ENCODE data around the gene GRK5. TPM values are rescaled to one million over a fixed set of nuclear protein-coding genes. Genes with fewer than 3 reads are reported as not detected.

The GRK5 gene
- total RNA-seq, 1 experiment from 2014 or later: 0.82 TPM

DNA sequence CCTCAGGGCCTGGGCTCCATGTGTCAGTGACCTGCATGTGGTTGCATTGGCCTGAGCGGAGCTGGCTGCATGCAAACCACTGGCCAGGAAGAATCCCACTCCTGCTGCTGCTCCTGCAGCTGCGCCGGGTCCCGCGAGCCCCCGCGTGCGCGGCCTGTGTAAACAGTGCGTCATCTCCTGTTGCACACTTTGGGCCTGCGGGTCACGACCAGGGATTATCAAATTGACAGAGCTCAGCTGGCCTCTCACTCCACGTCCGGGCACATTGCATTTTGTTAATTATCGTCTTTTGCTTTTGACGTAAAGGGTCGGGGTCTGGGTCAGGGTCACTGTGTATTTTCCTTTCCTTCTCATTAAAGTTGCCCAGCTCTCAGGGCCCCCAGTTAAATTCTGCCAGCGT lies 202.5 kb downstream of the GRK5 start:
- CTCF ChIA-PET: interaction anchor here (0.7 to 1.3 kb wide), 4 partner anchors 9 to 218 kb away, joined by 3 to 4 read pairs (median 3); no protein-coding TSS in a partner anchor
- POLR2A ChIA-PET: no interaction called here
- Mint-ChIP-seq H3K4me1 (ENCODE audit: insufficient read depth, unreplicated experiment) (no peaks in the 10 kb centered on the region), H3K4me3 (ENCODE audit: unreplicated experiment) (no peak overlapping the region), H3K27me3 (ENCODE audit: insufficient read depth, unreplicated experiment) (no peaks in the 10 kb centered on the region), H3K9me3 (ENCODE audit: unreplicated experiment) (no peaks in the 10 kb centered on the region), H3K27ac (ENCODE audit: low read depth, unreplicated experiment) (no peak overlapping the region), H3K36me3 (ENCODE audit: insufficient read depth, unreplicated experiment) (no peaks in the 10 kb centered on the region)
- no peak for TF ChIP-seq CTCF (IDR thresholded peaks at IDR 0.05; ENCODE audit: unreplicated experiment)
- DNase-seq (ENCODE audit: unreplicated experiment): no peak
- BruUV-seq (replicated peaks): no TSS peak
- intact Hi-C loops (cut with micrococcal nuclease): no loop called here

DNA sequence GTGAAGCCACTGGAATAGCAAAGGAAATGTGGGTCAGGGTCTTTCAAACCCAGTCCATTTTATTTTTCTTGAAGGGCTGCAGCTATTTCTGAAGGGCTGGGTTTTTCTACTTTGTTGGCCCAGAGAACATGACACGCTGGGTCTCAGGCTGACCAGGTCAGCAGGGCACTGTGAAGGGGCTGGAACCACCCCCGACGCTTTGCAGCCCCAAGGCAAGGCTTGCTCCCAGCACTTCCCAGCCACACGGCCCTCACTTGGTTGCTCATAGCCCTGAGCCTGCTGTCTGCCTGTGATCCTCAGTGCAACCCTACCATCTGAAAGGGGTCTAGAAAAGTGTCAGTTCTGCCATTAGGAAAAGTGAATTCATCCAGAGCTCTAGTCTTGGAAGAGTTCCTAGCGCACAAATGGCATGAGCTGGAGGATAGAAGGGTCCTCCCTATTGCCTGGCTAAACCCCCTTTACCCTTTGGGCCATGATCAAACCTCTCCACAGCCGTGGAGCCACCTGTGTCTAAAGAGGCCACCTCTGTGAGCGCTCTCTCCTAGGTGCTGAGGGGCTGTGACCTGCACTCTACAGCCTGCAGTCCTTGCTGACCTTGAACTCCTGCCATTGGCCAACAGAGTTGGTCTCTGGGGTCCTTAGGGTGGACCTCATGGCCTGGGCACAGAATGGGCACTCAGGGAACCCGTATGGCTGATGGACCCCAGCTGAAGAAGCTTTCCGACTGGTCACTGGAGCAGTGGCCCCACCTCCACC lies 203.2 kb downstream of the GRK5 start:
- Mint-ChIP-seq H3K27me3 (ENCODE audit: insufficient read depth, unreplicated experiment) (no peaks in the 10 kb centered on the region), H3K36me3 (ENCODE audit: insufficient read depth, unreplicated experiment) (no peaks in the 10 kb centered on the region), H3K9me3 (ENCODE audit: unreplicated experiment) (no peaks in the 10 kb centered on the region), H3K4me1 (ENCODE audit: insufficient read depth, unreplicated experiment) (no peaks in the 10 kb centered on the region), H3K27ac (ENCODE audit: low read depth, unreplicated experiment) (no peak overlapping the region), H3K4me3 (ENCODE audit: unreplicated experiment) (no peak overlapping the region)
- no peak for DNase-seq (ENCODE audit: unreplicated experiment)
- no TSS peak for BruUV-seq (replicated peaks)
- POLR2A ChIA-PET: no interaction called here
- CTCF ChIA-PET: interaction anchor here (0.7 to 1.4 kb wide), 5 partner anchors 9 to 218 kb away, joined by 3 to 6 read pairs (median 3); partner anchors contain the start of gene GRK5
- intact Hi-C loops (cut with micrococcal nuclease): no loop called here
- TF ChIP-seq CTCF (IDR thresholded peaks at IDR 0.05; ENCODE audit: unreplicated experiment): no peak

DNA sequence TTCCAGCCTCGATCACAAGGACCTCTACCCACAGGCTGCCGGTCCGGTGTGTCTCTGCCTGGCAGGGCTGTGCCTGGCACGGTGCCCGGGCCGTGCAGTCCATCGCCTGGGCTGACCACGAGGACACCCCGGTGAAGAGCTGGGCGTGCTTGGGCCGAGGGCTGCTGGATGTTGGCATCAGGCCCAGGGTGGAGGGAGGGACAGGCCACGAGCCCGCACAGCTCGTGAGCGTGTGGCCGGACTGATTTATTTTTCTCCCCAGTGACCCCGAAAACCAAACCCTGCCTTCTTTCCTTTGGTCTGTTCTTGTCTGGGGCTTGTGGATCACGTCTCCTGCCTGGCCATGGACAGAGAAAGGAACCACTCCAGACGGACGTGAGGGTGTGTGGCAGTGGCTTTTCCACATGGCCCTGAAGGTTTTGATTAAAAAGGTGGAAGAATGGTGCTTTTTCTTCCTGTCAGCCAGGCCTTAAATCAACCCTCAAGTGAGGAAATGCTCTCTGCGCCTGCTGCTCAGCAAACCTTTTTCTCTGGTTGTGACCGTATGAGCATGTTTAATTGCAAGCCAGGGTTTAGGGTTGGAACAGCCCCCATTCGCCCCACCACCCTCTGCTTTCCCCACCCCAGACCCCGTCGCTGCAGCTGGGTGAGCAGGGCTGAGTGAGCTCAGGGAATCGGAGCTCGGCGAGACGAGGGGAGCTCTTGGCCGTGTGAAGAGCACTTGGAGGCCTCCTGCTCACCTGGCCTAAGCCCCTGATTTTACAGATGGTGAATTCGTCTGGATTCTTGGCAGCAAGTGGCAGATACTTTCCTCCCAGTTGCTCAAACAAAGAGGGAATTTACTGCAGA lies 205.1 kb downstream of the GRK5 start:
- H3K36me3 Mint-ChIP-seq (ENCODE audit: insufficient read depth, unreplicated experiment): peaks cover 8% of the 10 kb centered on the region
- DNase-seq (ENCODE audit: unreplicated experiment): no peak
- H3K27me3 Mint-ChIP-seq (ENCODE audit: insufficient read depth, unreplicated experiment): no peaks in the 10 kb centered on the region
- ChIA-PET POLR2A (no interaction called here), CTCF (interaction anchor here (8.6 kb wide), 1 partner anchor 211 kb away, joined by 116 read pairs; no protein-coding TSS in a partner anchor)
- no peak overlapping the region for H3K4me3 Mint-ChIP-seq (ENCODE audit: unreplicated experiment)
- intact Hi-C loops (cut with micrococcal nuclease): no loop called here
- H3K4me1 Mint-ChIP-seq (ENCODE audit: insufficient read depth, unreplicated experiment): no peaks in the 10 kb centered on the region
- no peaks in the 10 kb centered on the region for H3K9me3 Mint-ChIP-seq (ENCODE audit: unreplicated experiment)
- no TSS peak for BruUV-seq (replicated peaks)
- no peak for TF ChIP-seq CTCF (IDR thresholded peaks at IDR 0.05; ENCODE audit: unreplicated experiment)
- no peak overlapping the region for H3K27ac Mint-ChIP-seq (ENCODE audit: low read depth, unreplicated experiment)

GRCh38 chr10:119413093-119413453 lies 205.7 kb downstream of the GRK5 start:
- H3K27ac Mint-ChIP-seq (ENCODE audit: low read depth, unreplicated experiment): no peak overlapping the region
- no TSS peak for BruUV-seq (replicated peaks)
- ChIA-PET POLR2A (no interaction called here), CTCF (interaction anchor here (0.7 to 8.6 kb wide), 2 partner anchors 20 to 211 kb away, joined by 3 to 116 read pairs; no protein-coding TSS in a partner anchor)
- peaks cover 8% of the 10 kb centered on the region for H3K36me3 Mint-ChIP-seq (ENCODE audit: insufficient read depth, unreplicated experiment)
- no peak for TF ChIP-seq CTCF (IDR thresholded peaks at IDR 0.05; ENCODE audit: unreplicated experiment)
- no peaks in the 10 kb centered on the region for H3K4me1 Mint-ChIP-seq (ENCODE audit: insufficient read depth, unreplicated experiment)
- intact Hi-C loops (cut with micrococcal nuclease): no loop called here
- no peak overlapping the region for H3K4me3 Mint-ChIP-seq (ENCODE audit: unreplicated experiment)
- H3K9me3 Mint-ChIP-seq (ENCODE audit: unreplicated experiment): no peaks in the 10 kb centered on the region
- DNase-seq (ENCODE audit: unreplicated experiment): no peak
- H3K27me3 Mint-ChIP-seq (ENCODE audit: insufficient read depth, unreplicated experiment): no peaks in the 10 kb centered on the region
